HG03342 (cell line): ENCODE data around the gene CNOT6L.

Experiments used
- ATAC-seq: cut with Tn5 transposase; IDR thresholded peaks from one replicate; pipeline ENCODE4 v1.9.1; 2021; ENCODE audit warnings: mild to moderate bottlenecking, moderate library complexity; ENCODE audit not compliant: unreplicated experiment

CNOT6L gene

DNA sequence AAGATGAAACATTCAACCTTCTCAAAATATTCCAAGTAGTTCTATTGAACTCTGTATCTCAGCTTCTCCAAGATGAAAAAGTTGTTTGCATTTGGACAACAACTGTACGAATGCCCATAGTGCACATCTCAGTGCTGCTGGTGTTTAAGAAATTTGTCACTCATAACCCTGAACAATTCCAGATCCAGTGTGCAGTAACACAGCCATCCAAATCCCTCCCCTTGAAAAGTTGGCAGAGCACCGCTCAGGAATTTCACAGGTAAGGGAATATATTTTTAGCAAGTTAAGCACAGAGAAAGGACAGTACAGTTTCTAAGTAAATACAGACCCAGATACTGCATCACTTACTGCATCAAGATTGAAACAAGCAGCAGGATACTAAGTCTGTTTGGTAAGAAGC, 104.7 kb downstream of the CNOT6L start:
- no peak for ATAC-seq

DNA sequence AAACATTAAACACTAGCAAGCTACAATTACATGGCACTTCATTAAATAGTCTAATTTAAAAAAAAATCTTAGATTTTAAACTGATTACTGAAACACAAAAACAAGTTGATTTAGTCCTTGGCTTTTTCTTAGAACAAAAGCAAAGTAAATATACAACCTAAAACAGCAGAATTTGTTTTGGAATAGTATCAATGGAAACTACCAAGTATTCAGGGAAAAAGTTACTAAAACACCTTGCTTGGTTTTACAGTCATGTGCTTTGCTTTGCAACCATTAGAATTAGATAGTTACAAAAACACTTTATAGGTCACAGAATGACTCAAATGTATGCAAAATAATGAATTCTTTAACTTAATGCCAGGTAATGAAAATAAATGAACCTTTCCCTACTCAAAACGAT, 105.3 kb downstream of the CNOT6L start:
- no peak for ATAC-seq

DNA sequence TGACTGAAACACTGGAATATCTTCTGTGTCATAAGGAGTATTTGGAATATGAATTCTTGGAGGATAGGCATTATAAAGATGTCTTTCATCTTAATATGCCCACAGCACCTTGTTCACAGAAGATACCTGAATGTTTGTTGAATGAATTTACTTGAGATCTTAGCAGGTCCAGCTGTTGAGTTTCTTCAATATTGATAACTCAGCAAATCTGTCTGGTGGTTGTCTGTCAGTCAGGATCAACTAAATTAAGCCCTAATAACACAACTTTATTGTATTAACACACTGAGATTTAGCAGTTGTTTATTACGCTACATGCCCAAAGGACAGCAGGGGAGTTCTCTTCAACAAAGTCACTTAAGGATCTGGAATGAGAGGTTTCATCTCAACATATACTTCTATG, 106.5 kb downstream of the CNOT6L start:
- ATAC-seq = no peak

DNA sequence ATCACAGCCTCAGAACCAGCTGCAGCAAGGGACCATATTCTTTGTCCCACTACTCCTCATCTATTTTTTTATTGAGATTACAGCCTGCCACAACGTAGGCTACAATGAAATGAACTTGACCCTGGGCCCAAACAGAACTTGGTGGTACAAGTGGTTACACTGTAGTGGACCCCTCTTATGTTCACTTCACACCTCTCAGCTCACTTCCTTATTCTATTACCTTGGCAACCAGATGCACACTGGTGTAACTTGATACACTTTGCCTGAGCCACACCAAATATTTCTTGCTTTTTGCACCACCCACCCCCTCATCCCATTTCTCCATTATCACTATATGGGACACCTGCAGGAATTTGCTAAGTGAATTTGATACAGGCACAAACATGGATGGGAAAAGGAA, 107.7 kb downstream of the CNOT6L start:
- no peak for ATAC-seq

DNA sequence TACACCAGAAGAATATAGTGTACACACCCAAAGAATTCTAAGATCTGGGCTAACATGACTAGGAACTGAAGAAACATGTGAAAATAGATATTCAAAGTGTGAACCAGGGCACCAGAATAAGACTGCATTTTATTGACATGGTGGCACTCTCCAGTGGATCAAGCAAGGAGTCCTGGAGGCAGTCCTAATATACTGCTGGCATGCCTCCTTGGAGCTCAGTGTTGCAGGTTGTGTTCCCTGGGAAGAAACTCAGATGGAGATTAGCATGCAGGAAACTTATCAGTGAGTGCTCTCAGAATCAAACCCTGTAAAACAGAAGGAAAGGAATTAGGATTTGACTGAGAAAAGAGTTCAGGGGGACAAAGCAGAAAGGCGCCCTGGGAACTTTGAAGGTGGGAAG, 108.5 kb downstream of the CNOT6L start:
- no peak for ATAC-seq

DNA sequence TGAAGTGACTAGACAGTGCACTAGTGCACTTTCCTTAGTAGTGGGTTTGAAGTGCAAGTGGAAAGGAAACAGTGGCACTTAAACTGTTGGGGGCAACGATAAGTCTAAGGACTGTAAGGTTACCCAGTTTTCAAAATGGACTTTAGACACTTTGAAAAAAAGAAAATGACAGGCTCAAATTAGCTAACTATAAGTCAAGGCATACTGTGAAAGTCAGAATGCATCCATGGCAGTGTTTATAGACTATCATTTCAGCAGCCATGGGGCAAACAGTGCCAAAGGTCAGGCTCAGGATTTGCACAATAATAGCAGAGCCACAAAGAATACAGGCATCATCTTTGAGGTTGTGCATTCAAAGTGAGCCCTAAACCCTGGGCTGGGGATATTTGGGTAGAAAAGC, 109.1 kb downstream of the CNOT6L start:
- no peak for ATAC-seq

DNA sequence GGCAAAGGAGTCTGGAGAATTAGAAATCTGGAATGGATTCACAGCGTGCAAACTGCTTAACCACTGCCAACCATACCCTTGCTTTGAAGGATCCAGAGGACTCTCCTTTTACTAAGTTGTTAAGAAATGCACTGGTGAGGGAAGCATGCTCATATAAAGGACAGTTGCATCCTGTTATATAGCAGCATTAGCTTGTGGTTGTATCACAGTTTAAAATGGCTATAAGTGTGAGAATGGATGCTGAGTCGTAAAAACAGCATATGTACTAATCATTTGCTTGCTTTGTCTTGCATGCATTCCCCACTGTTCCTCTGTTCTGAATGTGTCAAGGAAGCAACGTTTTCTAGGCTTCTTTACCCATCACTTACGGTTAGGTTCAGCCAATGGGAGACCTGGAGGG, 112.5 kb downstream of the CNOT6L start:
- ATAC-seq = no peak

DNA sequence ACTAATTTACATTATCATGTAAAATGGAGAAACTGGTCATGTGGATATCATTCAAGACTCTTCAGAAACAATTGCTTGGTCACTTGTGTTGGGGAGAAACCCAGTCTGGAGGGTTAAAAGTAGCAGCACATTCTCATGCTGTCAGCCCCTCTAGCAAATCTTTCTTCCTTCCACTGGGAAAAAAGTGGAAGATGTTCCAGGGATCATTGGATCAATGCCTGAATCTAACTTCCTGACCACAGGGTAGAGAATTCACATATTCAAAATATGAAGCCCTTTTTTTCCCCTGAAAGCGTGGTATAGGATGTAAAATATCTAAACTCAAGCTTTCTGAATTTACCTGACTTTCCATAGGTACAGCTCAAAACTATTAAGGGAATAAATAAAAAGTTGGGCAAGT, 115.5 kb downstream of the CNOT6L start:
- no peak for ATAC-seq

DNA sequence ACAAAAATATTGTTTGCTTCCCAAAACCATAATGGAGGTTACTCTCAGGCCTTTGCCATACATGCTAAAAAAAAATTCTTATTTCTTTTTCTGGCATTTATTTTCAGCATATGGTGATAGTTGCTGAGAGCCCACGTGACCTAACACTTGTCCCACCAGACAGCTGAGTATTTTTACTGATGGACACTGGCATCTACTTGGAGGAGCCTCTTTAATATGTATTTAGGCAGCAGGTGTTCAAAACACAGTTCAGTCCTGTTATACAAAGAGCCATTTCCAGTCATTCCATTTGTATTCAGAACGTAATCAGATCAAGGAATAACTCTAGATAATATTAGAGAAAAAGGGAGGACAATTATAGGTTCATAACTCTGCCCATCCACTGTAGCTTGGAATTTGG, 118.0 kb downstream of the CNOT6L start:
- no peak for ATAC-seq

DNA sequence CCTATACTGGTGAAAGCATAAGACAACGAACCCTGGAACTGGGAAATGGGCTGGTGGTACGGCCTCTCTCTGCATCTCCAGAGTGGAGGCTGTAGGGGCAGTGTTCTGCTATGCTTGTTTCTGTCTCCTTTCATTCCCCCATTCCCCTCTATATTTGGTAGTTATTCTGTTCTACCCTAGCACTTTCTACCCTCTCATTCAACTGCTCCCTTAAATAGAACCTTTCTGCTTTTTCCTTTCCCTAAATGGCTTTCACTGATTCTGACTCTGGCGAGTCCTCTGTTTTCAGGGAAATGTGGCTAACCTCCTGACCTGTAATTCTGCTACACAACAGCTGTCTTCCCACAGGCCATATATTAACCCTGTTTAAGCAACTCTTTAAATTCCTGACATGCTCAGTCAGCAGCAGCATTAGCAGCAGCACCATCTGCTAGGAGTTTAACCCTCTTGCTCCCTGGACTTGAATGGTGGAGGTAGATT, 119.4 kb downstream of the CNOT6L start:
- no peak for ATAC-seq

DNA sequence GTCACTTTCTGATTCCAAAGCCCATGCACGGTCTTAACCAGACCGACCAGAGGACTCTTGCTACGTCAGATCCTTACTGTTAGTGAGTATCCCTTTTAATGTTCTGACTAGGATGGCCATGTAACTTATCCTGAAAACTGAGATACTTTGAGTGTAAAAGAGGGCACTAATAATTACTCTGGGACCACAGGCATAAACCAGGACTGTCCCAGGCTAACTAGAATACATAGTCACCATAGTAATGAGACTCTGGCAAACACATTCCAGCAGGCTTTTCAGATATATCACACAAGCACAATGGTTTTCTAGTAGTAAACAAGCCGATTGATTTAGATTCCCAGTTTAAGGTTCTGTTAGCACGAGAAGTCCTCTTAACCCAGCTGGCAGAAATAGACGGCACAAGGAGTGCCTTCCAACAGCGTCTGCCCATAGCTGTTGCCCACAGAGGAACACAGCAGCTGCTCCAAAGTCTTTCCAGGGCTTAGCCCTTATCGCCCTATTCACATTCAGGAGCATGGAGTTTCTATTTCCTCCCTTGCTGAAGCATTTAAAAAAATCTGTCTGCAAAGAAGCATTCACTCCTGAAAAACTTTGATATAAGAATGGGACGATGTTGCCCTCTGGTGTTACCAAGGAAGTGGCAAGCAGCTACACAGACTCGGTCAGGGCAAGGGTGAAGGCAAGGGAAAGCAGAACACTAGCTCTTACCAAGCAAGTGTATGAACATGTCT, 121.1 kb downstream of the CNOT6L start:
- ATAC-seq = no peak

DNA sequence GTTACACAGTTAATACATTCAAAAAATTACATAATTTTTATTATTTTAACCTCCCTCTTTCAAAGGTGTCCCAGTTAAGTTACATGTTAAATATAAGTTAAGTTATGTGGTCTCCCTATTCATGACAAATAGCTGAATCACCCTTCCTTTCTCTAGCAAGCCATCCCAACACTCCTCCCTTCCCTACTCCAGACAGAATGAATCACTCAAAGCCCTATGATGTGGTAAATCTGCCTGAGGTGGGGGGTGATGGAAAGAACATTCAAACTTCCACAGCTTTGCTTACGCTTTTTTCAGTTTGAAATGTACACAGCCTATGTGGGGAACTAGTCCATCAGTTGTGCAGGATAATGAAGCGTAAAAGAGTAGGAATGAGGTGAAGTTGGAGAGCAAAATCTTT, 123.4 kb downstream of the CNOT6L start:
- ATAC-seq = no peak

DNA sequence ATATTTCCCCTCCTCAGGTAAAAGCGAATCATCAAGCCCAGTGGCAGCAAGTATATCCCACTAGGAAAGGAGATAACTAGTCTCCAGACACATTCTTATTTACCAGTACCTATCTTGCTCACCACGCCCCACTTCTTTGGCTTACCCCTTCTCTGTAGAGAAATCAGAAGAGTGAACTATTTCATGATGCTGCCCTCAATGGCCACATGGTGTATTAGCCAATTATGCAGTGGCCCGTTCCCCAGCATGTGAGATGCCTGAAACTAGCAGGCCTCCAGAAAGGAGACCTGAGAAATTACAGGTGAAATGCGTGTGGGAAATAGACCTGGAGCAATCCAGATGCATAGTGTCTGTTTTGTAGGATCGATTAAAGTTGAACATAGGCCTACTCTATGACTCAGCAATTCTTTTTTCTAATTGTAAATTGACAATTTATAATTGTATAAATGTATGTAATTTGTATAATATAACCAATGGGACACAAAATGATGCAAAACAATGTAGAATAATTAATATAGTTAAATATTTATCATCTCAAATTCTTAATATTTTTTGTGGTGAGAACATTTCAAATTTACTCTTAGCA, 126.2 kb downstream of the CNOT6L start:
- no peak for ATAC-seq

DNA sequence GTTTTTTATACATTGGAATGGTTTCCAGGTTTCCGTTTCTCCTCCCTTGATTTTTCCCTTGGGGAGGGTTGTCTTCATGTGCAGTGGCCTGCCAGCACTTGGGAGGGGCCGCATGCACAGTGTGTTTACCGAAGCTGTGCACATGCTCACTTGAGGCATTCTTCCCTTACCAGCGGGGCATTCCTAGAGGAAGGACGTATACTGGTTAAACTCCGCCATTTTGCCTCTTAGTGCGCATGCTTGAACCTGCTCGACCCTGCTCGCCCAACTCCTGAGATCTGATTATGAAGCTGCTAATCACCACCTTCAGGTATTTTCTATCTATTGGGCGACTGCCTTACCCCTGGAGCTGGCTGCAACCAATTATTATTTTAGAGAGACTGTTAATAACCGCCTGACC, 137.4 kb downstream of the CNOT6L start:
- ATAC-seq = no peak

DNA sequence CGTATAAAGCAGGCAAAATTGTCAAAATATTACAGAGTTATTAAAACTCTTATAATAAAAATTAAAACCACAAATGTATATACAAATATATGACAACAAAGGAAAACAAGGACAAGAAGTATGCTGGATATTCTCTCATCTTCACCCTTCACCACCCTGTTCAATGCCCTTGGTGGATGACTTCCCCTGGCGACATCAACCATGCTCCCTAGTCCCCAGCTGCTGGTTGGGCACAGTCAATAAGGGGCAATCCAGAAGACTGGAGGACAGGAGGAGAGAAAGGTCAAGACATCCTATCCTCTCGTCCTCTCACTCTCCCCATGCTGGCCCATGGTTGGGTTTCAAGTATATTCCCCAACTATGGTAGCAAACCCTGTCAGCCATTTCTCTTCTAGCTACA, 142.3 kb downstream of the CNOT6L start:
- ATAC-seq = no peak

DNA sequence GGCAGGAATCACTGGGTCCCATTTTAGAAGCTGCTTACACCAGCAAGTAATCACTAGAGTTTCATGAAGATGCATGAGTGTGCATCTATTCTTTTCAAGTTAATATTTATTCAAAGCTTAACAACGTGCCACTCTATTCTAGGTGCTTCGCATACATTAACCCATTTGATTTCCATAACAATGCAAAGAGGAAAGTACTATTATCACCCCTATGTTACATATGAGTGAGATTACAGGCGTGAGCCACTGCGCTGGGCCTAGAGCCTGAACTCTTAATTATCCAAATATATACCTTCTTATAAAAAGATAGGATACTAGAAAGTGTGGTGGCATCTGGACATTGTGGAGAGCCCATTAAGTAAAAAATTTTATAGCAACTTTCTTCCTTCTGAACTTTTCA, 148.1 kb downstream of the CNOT6L start:
- no peak for ATAC-seq

DNA sequence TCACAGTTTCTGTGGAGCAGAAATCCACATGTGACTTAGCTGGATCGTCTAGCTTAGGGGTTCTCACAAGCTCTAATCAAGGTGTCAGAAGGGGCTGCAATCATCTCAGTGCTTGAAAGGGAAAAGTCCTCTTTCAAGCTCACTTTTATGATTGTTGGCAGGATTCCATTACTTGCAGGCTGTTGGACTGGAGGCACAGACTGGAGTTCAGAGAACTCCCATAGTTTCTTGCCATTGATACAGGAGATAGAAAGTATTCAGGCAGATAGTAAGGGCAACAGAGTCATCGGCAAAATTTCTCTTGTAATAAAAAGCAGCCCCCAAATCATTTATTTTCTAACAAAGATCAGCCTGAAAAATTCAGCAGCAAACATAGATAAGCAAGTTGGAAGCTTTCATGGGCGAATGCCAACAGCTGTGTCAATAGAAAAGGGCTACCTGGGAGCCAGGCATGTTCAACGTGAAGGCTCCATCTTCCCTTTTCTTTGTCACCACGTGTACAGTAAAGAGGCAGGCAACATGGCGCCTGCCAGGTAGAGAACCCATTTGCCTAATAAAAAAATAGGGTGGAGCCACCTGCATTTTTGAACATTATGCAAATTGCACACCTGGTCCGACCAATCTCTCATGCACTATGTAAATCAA, 149.1 kb downstream of the CNOT6L start:
- no peak for ATAC-seq

DNA sequence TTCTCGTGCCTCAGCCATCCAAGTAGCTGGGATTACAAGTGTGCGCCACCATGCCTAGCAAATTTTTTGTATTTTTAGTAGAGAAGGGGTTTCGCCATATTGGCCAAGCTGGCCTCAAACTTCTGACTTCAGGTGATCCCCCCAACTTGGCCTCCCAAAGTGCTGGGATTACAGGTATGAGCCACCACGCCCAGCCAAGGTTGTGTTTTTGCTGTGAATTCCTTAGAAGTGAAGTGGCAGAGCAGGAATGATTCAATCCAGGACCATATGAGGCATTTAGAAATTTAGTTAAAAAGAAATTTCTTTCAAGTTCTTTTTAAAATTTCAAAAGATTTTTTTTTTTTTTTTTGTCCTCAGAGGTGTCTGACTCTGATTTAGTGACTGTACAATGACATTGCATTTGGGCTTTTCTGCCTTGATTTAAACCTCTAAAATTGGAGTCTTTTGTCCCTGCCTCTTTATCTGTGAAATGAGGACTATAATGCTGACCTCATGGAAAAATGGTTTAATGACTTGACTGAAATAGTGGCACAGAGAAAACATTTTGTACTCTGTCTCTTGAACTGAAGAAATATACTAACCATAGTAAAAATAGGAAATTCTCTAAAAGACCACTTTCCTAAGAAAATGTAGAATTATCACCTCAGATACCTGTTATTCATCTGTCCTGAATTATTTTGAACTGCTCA, 153.6 kb downstream of the CNOT6L start:
- no peak for ATAC-seq
